Activated naive CD8-positive, alpha-beta T cell treated with anti-CD3 and anti-CD28 coated beads, Interleukin-2, amount 50 U/mL, for 24 hours (primary cell): ENCODE measurements around the gene PRRT4.

ENCODE experiments used
- ATAC-seq: fragments of 150-1000 bp; cut with Tn5 transposase; one replicate; pipeline ENCODE4 v1.10.0; 2021
- DNase-seq: peaks from one replicate; pipeline ENCODE4 v3.0.0; 2021
- H3K27ac Mint-ChIP-seq: one replicate; pipeline ENCODE4 v1.8.0; 2021; ENCODE audit warnings: mild to moderate bottlenecking, mixed read lengths
- H3K27me3 Mint-ChIP-seq: one replicate; pipeline ENCODE4 v1.8.0; 2021; ENCODE audit warnings: mixed read lengths
- H3K36me3 Mint-ChIP-seq: one replicate; pipeline ENCODE4 v1.8.0; 2021; ENCODE audit warnings: low read depth, mixed read lengths
- H3K4me1 Mint-ChIP-seq: one replicate; pipeline ENCODE4 v1.8.0; 2021; ENCODE audit warnings: mixed read lengths
- H3K4me3 Mint-ChIP-seq: one replicate; pipeline ENCODE4 v1.8.0; 2021; ENCODE audit warnings: mild to moderate bottlenecking, moderate library complexity, mixed read lengths
- H3K9me3 Mint-ChIP-seq: one replicate; pipeline ENCODE4 v1.8.0; 2021; ENCODE audit warnings: mixed read lengths

The PRRT4 gene

DNA sequence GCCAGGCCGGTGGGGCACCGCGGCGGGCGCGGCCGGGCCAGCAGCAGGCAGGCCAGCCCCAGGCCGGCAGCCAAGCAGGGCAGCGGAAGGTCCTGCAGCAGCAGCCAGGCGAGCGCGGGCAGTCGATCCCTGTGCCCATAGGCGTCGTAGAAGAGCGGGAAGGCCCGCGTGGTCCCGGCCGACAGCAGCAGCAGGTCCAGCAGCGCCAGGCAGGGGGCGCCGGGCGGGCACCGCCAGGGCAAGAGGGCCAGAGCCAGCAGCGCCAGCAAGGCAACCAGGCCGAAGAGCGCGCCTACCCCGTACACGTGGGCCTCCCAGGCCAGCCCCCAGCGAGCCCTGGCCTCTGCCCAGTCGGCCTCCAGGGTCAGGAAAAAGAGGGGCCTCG, 9.3 kb downstream of the PRRT4 start:
- Mint-ChIP-seq H3K4me1 (peaks cover 4% of the 10 kb centered on the region), H3K36me3 (no peaks in the 10 kb centered on the region)
- ATAC-seq: peak; percentile 31

GRCh38 chr7:128351296-128352152, 10.0 kb downstream of the PRRT4 start:
- ATAC-seq (peak; percentile 46), DNase-seq (no peak)
- Mint-ChIP-seq H3K4me1 (peaks cover 4% of the 10 kb centered on the region), H3K36me3 (no peaks in the 10 kb centered on the region), H3K9me3 (no peaks in the 10 kb centered on the region), H3K27ac (no peak overlapping the region), H3K27me3 (peaks cover 44% of the 10 kb centered on the region), H3K4me3 (no peak overlapping the region)

More for the DNA sequence above, 9.3 kb downstream of the PRRT4 start:
- Mint-ChIP-seq H3K27me3 (peaks cover 44% of the 10 kb centered on the region), H3K27ac (no peak overlapping the region), H3K9me3 (no peaks in the 10 kb centered on the region), H3K4me3 (no peak overlapping the region)
- DNase-seq: peak; percentile 39

DNA sequence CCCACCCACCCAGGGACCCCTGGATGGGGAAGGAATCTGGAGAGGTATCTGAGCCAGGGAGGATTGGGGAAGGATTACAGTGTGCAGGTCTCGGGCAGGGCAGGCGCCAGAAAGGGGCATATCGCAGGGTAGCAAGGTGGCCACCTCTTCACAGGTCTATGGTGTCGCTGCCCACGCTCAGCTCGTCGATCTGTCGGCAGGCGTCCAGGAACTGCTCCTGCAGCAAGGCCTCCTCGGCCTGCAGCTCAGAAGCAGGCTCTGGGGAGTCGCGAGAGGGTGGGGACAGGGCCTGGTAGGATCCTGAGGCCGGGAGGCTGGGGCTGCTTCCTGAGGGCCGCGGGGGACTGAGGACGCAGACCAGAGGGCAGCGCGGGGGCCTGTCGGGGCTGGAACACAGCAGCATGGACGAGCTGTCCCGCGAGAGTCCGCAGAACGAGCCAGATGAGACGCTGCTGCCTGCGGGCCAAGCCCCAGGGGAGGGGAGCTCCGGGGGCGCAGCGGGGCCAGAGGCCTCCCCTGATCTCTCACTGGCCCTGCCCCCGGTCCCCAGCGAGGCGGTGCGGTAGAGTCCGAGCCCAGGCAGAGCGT, 10.7 kb downstream of the PRRT4 start:
- Mint-ChIP-seq H3K27ac (no peak overlapping the region), H3K36me3 (no peaks in the 10 kb centered on the region), H3K4me3 (no peak overlapping the region), H3K9me3 (no peaks in the 10 kb centered on the region), H3K4me1 (peaks cover 4% of the 10 kb centered on the region), H3K27me3 (peaks cover 44% of the 10 kb centered on the region)
- ATAC-seq: no peak
- no peak for DNase-seq

- H3K27me3 Mint-ChIP-seq: peaks cover 41% of the 10 kb centered on the region
Measured at GRCh38 chr7:128349466-128349825, 12.0 kb downstream of the PRRT4 start.

GRCh38 chr7:128347647-128348097, 13.8 kb downstream of the PRRT4 start:
- no peak overlapping the region for H3K27ac Mint-ChIP-seq
- peaks cover 27% of the 10 kb centered on the region for H3K27me3 Mint-ChIP-seq
- H3K4me3 Mint-ChIP-seq: no peak overlapping the region
- no peak for ATAC-seq
- DNase-seq: peak; percentile 56
- H3K36me3 Mint-ChIP-seq: no peaks in the 10 kb centered on the region
- peaks cover 7% of the 10 kb centered on the region for H3K4me1 Mint-ChIP-seq
- H3K9me3 Mint-ChIP-seq: no peaks in the 10 kb centered on the region

More at GRCh38 chr7:128349466-128349825, 12.0 kb downstream of the PRRT4 start:
- Mint-ChIP-seq H3K36me3 (no peaks in the 10 kb centered on the region), H3K4me1 (peaks cover 4% of the 10 kb centered on the region), H3K27ac (no peak overlapping the region), H3K4me3 (no peak overlapping the region), H3K9me3 (no peaks in the 10 kb centered on the region)
- no peak for DNase-seq
- no peak for ATAC-seq

GRCh38 chr7:128344431-128344774, 17.1 kb downstream of the PRRT4 start:
- peak overlapping the region; percentile 97 for H3K4me3 Mint-ChIP-seq
- peaks cover 2% of the 10 kb centered on the region for H3K36me3 Mint-ChIP-seq
- H3K4me1 Mint-ChIP-seq: peaks cover 28% of the 10 kb centered on the region
- no peaks in the 10 kb centered on the region for H3K9me3 Mint-ChIP-seq
- H3K27ac Mint-ChIP-seq: no peak overlapping the region
- ATAC-seq (no peak), DNase-seq (no peak)
- H3K27me3 Mint-ChIP-seq: peaks cover 9% of the 10 kb centered on the region

GRCh38 chr7:128343554-128344430, 17.7 kb downstream of the PRRT4 start, which contains the start of gene RBM28:
Gene RBM28, minus strand, starts transcription at chr7:128343908. Its CDS starts 115 bp downstream, at chr7:128343793.
- Mint-ChIP-seq H3K27me3 (peaks cover 6% of the 10 kb centered on the region), H3K27ac (peak within 1 kb of the TSS; percentile 94), H3K4me1 (peaks cover 28% of the 10 kb centered on the region), H3K4me3 (peak within 1 kb of the TSS; percentile 97), H3K9me3 (no peaks in the 10 kb centered on the region), H3K36me3 (peaks cover 3% of the 10 kb centered on the region)
- DNase-seq: peak; percentile 85
- peak; percentile 95 for ATAC-seq

GRCh38 chr7:128341733-128342132, 19.8 kb downstream of the PRRT4 start:
- no peak for ATAC-seq
- Mint-ChIP-seq H3K36me3 (peaks cover 18% of the 10 kb centered on the region), H3K4me1 (peaks cover 28% of the 10 kb centered on the region), H3K27me3 (no peaks in the 10 kb centered on the region), H3K4me3 (peak overlapping the region; percentile 97), H3K27ac (no peak overlapping the region), H3K9me3 (no peaks in the 10 kb centered on the region)
- DNase-seq: no peak

DNA sequence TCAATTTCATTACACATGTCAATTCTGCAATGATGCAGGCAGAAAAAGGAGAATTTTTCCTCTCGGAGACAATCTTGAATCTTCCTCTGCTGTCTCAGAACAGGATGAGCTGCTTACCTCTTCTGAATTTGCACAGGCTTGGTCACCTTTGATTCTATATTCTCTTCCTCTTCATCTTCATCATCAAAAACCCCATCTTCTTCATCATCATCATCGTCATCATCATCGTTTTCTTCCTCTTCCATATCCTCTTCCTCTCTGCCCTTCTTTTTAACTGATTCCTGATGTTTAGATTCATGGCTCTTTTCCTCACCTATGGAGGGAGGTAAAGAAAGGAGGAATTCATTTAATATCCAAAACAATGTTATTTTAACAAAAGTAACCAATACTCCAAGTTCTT, 25.8 kb downstream of the PRRT4 start:
- ATAC-seq (no peak), DNase-seq (no peak)
- Mint-ChIP-seq H3K9me3 (no peaks in the 10 kb centered on the region), H3K36me3 (peaks cover 51% of the 10 kb centered on the region), H3K27me3 (no peaks in the 10 kb centered on the region), H3K27ac (no peak overlapping the region), H3K4me1 (peaks cover 7% of the 10 kb centered on the region), H3K4me3 (no peak overlapping the region)

- ATAC-seq (no peak), DNase-seq (no peak)
- no peaks in the 10 kb centered on the region for H3K27me3 Mint-ChIP-seq
- H3K9me3 Mint-ChIP-seq: no peaks in the 10 kb centered on the region
- no peak overlapping the region for H3K4me3 Mint-ChIP-seq
- H3K4me1 Mint-ChIP-seq: peaks cover 25% of the 10 kb centered on the region
- H3K36me3 Mint-ChIP-seq: peaks cover 58% of the 10 kb centered on the region
- H3K27ac Mint-ChIP-seq: no peak overlapping the region
Measured at GRCh38 chr7:128324368-128324680, 37.2 kb downstream of the PRRT4 start.

- no peaks in the 10 kb centered on the region for H3K9me3 Mint-ChIP-seq
- DNase-seq (no peak), ATAC-seq (no peak)
- H3K4me3 Mint-ChIP-seq: no peak overlapping the region
- no peaks in the 10 kb centered on the region for H3K27me3 Mint-ChIP-seq
- H3K4me1 Mint-ChIP-seq: peaks cover 26% of the 10 kb centered on the region
- no peak overlapping the region for H3K27ac Mint-ChIP-seq
- H3K36me3 Mint-ChIP-seq: peaks cover 61% of the 10 kb centered on the region
Measured at GRCh38 chr7:128323459-128324367, 37.8 kb downstream of the PRRT4 start.

DNA sequence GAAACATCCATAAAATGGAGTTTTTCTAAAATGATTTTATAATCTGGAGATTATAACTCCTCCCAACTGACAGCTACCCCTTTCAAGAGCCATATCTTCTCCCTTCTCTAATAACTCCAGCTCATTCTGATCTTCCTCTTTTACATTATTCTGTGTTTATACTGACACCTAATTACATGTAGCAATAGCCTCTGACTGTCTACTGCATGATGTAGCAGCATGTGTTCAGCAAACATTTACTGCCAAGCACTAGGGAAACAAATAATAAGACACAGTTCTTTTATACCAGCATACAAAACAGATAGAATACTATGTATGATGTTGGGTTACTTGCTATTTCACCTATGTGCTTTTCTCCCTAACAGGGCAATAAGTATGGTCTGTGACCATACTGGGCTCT, 38.5 kb downstream of the PRRT4 start:
- Mint-ChIP-seq H3K27me3 (no peaks in the 10 kb centered on the region), H3K9me3 (no peaks in the 10 kb centered on the region), H3K4me3 (no peak overlapping the region), H3K27ac (no peak overlapping the region), H3K36me3 (peaks cover 61% of the 10 kb centered on the region), H3K4me1 (peaks cover 28% of the 10 kb centered on the region)
- ATAC-seq (no peak), DNase-seq (no peak)

DNA sequence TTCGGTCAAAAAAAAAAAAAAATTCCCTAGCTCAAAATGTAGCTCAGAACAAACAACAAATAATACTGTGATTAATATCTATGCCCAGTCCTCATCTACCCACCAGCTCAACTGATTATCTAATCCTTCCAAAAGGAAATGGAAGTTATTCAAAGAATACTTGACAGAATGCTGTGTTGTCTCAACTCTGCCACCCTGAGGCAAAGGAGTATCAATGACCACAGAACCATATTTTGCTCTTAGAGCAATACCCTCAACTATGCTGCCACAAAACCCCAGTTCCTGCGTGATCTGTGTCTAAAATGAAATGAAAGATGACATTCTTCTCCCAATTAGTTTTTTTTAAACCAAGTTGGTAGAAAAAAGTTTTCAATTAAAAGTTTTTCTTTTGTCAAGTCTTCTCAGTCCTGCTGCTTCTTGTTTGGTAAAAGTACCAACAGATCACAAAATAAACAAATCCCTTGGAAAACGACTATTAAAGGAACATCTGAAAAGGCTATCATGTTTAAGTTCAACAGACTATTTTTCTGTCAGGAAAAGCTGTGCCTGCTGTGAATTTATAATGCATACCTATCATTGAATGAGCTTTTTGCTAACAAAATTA, 39.3 kb downstream of the PRRT4 start:
- Mint-ChIP-seq H3K27ac (no peak overlapping the region), H3K4me3 (no peak overlapping the region), H3K9me3 (no peaks in the 10 kb centered on the region), H3K27me3 (no peaks in the 10 kb centered on the region), H3K36me3 (peaks cover 67% of the 10 kb centered on the region), H3K4me1 (peaks cover 28% of the 10 kb centered on the region)
- ATAC-seq: peak; percentile 57
- no peak for DNase-seq
